GM12878 (cell line): Measurements from ENCODE around the gene LACTBL1. TPM values are rescaled to one million over a fixed set of nuclear protein-coding genes. Genes with fewer than 3 reads are reported as not detected.

Experiments
- ATAC-seq: fragments of 200-7000 bp; cut with Tn5 transposase; 3 replicates; pipeline ENCODE4 v1.9.1; 2020; ENCODE audit warnings: mild to moderate bottlenecking, moderate library complexity
- BruUV-seq: library from RNA; stranded (reverse); fragments of 400-500 nt; replicated peaks from 2 replicates; lab custom pipeline; 2021; lab: Mats Ljungman, UMichigan
- CTCF ChIA-PET: fragments of 300-600 bp; sonication (Branson Sonifier 250); formaldehyde crosslinking; extraction: SDS; loops from one replicate; lab custom pipeline; 2021; ENCODE audit warnings: inconsistent platforms; lab: Yijun Ruan, JAX
- POLR2A ChIA-PET: fragments of 350-600 bp; formaldehyde crosslinking; extraction: SDS; loops from one replicate; lab custom pipeline; 2021; ENCODE audit warnings: inconsistent platforms; lab: Charles Lee
- RAD21 ChIA-PET: fragments of 300-600 bp; sonication (Branson Sonifier 250); formaldehyde crosslinking; loops from one replicate; lab custom pipeline; 2023; ENCODE audit warnings: antibody characterized with exemption; ENCODE audit not compliant: unreplicated experiment; lab: Charles Lee
- SMC1A ChIA-PET: fragments of 300-600 bp; sonication (Branson Sonifier 250); formaldehyde crosslinking; loops from one replicate; lab custom pipeline; 2023; ENCODE audit not compliant: unreplicated experiment, uncharacterized antibody; lab: Charles Lee
- DNase-seq: peaks from one replicate; pipeline ENCODE4 v3.0.0-alpha.2; 2011; ENCODE audit warnings: low read depth, low spot score
- FAIRE-seq: peaks from 3 replicates; lab custom pipeline; 2011; peaks lifted over from hg19 to GRCh38; lab: Jason Lieb, UNC
- H2AFZ ChIP-seq: 2 replicates; pipeline ENCODE4 v1.6.0; 2011; ENCODE audit warnings: low read depth, low read length, control low read depth; ENCODE audit not compliant: control insufficient read depth
- H3K27ac ChIP-seq: 2 replicates; pipeline ENCODE4 v1.5.1; 2011; ENCODE audit warnings: control low read depth; ENCODE audit not compliant: control insufficient read depth, insufficient read depth
- H3K27me3 ChIP-seq, 2 experiments: replicated peaks in 1 of 2; 2 replicates each; pipeline versions ENCODE4 v1.6.0 to v1.6.1; 2011; ENCODE audit warnings: low read length in 1 of 2; ENCODE audit not compliant: control insufficient read depth in 2 of 2, insufficient read depth in 2 of 2
- H3K36me3 ChIP-seq, 2 experiments: 2 replicates each; pipeline ENCODE4 v1.5.1; 2011; ENCODE audit warnings: low read length in 1 of 2; ENCODE audit not compliant: control insufficient read depth in 2 of 2, insufficient read depth in 2 of 2
- H3K4me1 ChIP-seq: 2 replicates; pipeline ENCODE4 v1.6.1; 2011; ENCODE audit warnings: mild to moderate bottlenecking, low read length, moderate library complexity, mixed read lengths; ENCODE audit not compliant: control insufficient read depth, insufficient read depth
- H3K4me2 ChIP-seq: 2 replicates; pipeline ENCODE4 v1.6.0; 2011; ENCODE audit warnings: control low read depth; ENCODE audit not compliant: control insufficient read depth, insufficient read depth
- H3K4me3 ChIP-seq: fragments of 200-600 bp; sonication (generic); 2 replicates; pipeline ENCODE4 v1.5.1; 2016
- H3K79me2 ChIP-seq: 2 replicates; pipeline ENCODE4 v1.6.0; 2011; ENCODE audit warnings: low read length; ENCODE audit not compliant: control insufficient read depth, insufficient read depth
- H3K9ac ChIP-seq: 2 replicates; pipeline ENCODE4 v1.8.0; 2011; ENCODE audit warnings: low read length, control low read depth, mixed read lengths; ENCODE audit not compliant: control insufficient read depth, insufficient read depth
- H3K9me3 ChIP-seq: replicated peaks from 3 replicates; pipeline ENCODE4 v1.5.1; 2011; ENCODE audit warnings: mild to moderate bottlenecking, low read length; ENCODE audit not compliant: control insufficient read depth, insufficient read depth
- H4K20me1 ChIP-seq: 2 replicates; pipeline ENCODE4 v1.6.0; 2011; ENCODE audit not compliant: control insufficient read depth, insufficient read depth
- EZH2 ChIP-seq: IDR thresholded peaks from 2 replicates; pipeline ENCODE4 v1.6.1; 2012; ENCODE audit warnings: low read depth, mild to moderate bottlenecking, control low read depth, inconsistent platforms, low read length, borderline replicate concordance; ENCODE audit not compliant: control insufficient read depth
- JUND ChIP-seq: IDR thresholded peaks from 2 replicates; pipeline ENCODE4 v1.6.1; 2012; ENCODE audit warnings: low read depth, mild to moderate bottlenecking, low read length, improper control_type of control experiment, moderate library complexity
- KAT2A ChIP-seq: conservative IDR thresholded peaks from 2 replicates; pipeline ENCODE4 v1.6.1; 2011; ENCODE audit warnings: low read depth, low read length; ENCODE audit not compliant: control insufficient read depth
- MEF2A ChIP-seq: IDR thresholded peaks from 2 replicates; pipeline ENCODE4 v1.6.1; 2011; ENCODE audit warnings: low read depth, mild to moderate bottlenecking, low read length, moderate library complexity; ENCODE audit not compliant: insufficient read depth
- MXI1 ChIP-seq: fragments of 150-350 bp; IDR thresholded peaks from 2 replicates; pipeline ENCODE4 v1.6.1; 2011; ENCODE audit warnings: low read depth, mild to moderate bottlenecking, inconsistent platforms, low read length, improper control_type of control experiment
- NBN ChIP-seq: fragments of 450-650 bp; IDR thresholded peaks from 2 replicates; pipeline ENCODE4 v1.6.1; 2016
- NR2C2 ChIP-seq: IDR thresholded peaks from 2 replicates; pipeline ENCODE4 v1.6.1; 2011; ENCODE audit warnings: borderline replicate concordance, low read depth; ENCODE audit not compliant: control insufficient read depth, insufficient read length
- NRF1 ChIP-seq: conservative IDR thresholded peaks from 2 replicates; pipeline ENCODE4 v1.6.1; 2011; ENCODE audit warnings: mild to moderate bottlenecking, low read depth, low read length, improper control_type of control experiment
- PAX8 ChIP-seq: fragments of 450-650 bp; IDR thresholded peaks from 2 replicates; pipeline ENCODE4 v1.6.1; 2017; ENCODE audit warnings: mild to moderate bottlenecking, moderate library complexity
- PML ChIP-seq: IDR thresholded peaks from 2 replicates; pipeline ENCODE4 v1.6.1; 2012; ENCODE audit warnings: low read length, inconsistent platforms
- POLR2A ChIP-seq: IDR thresholded peaks from 2 replicates; pipeline ENCODE4 v1.6.1; 2011; ENCODE audit warnings: low read depth, mild to moderate bottlenecking, low read length
- STAT1 ChIP-seq: fragments of 450-650 bp; conservative IDR thresholded peaks from 2 replicates; pipeline ENCODE4 v1.6.1; 2014; ENCODE audit warnings: antibody characterized with exemption, mild to moderate bottlenecking
- SUZ12 ChIP-seq: fragments of 200-600 bp; sonication (generic); IDR thresholded peaks from one replicate; pipeline ENCODE4 v1.6.1; 2018; ENCODE audit warnings: antibody characterized with exemption, mild to moderate bottlenecking; ENCODE audit not compliant: unreplicated experiment
- ZNF217 ChIP-seq: fragments of 450-650 bp; IDR thresholded peaks from 2 replicates; pipeline ENCODE4 v1.6.1; 2017; ENCODE audit warnings: antibody characterized with exemption, mild to moderate bottlenecking
- WGBS: methylation state at CpG from one replicate; pipeline ENCODE4 v1.1.6; 2016; ENCODE audit warnings: low lambda C conversion rate; ENCODE audit not compliant: insufficient replicate concordance, insufficient coverage; ENCODE audit errors: missing lambda C conversion rate; 5-methylcytosine and 5-hydroxymethylcytosine counted together
- in situ Hi-C: fragments of 300-500 bp; cut with MboI; formaldehyde crosslinking; loops from 9 replicates; pipeline ENCODE4 v1.14.3; 2018; ENCODE audit warnings: mixed read lengths
- intact Hi-C: fragments of 100-400 bp; cut with micrococcal nuclease; formaldehyde crosslinking; loops from one replicate; pipeline ENCODE4 v1.14.2; 2022; ENCODE audit not compliant: unreplicated experiment
- polyA plus RNA-seq, 11 experiments: library from polyadenylated mRNA; depleted of rRNA in 4 of 11; unstranded in 6 of 11; stranded (reverse) in 5 of 11; fragments of >200 nt; fragmentation: Nextera tagmentation in 4 of 11; fragmentation: Illumina TruSeq in 1 of 11; extraction: Ambion mirVana in 4 of 11; extraction: Trizol in 1 of 11; gene quantifications; 1 replicate in 1 of 11; 2 replicates in 10 of 11; pipeline versions ENCODE4 v1.2.1 to v1.2.3, GENCODE V29; 2011 to 2016; ENCODE audit warnings: inconsistent platforms in 2 of 11, missing spikeins in 2 of 11, low read depth in 1 of 11
- total RNA-seq, 4 experiments: library from RNA; depleted of rRNA in 3 of 4; stranded (reverse); fragments of >200 nt in 3 of 4; fragmentation: Illumina TruSeq in 1 of 4; extraction: Trizol in 1 of 4; gene quantifications; 2 replicates each; pipeline versions ENCODE4 v1.2.1 to v1.2.3, GENCODE V29; 2013 to 2021
- TF ChIP-seq, protein P1 (sequence below): IDR thresholded peaks from 2 replicates; pipeline ENCODE4 v1.6.1; 2012; ENCODE audit warnings: low read depth, low read length, improper control_type of control experiment
- TF ChIP-seq, protein P2 (sequence below): fragments of 450-650 bp; IDR thresholded peaks from 2 replicates; pipeline ENCODE4 v1.6.1; 2014; ENCODE audit warnings: mild to moderate bottlenecking

Gene LACTBL1
- total and polyA plus RNA-seq, 10 of the 15 experiments (the other 5 are each of a cell fraction or from before 2014, with no cell fraction given): 0.08 TPM; not detected in 9

DNA sequence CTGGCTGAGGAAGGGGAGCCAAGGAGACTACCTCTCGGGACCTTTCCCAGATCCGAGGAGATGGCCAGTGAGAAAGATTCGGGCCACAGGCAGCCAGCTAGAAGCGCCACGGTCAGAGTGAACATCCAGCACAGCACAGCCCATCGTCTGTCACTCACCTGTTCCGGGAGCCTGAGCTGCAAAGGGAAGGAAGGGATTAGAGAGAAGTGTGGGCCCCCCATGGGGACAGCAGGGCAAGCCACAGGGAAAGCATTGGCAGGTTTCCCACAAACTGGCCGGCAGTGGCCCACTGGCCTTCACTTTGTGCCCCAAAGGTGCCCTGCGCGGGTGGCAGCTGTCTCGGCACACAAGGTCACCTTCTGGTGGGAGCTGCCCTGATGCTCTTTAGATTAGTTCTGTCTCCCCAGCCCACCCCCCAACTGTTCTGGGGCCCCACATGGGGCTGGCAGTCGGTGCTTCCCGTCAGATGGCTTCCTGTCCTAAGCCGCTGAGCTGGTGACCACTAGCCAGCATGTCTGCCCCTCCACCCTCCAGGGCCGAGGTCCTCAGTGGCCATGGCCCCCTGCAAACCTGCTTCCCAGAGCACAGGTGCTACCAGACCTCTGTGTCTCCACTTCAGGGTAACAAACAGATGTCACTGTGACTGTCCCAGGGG is 56.7 kb downstream of the LACTBL1 start:
- Histone ChIP-seq H3K9me3 (no peaks in the 10 kb centered on the region), H3K4me1 (no peaks in the 10 kb centered on the region), H3K79me2 (no peaks in the 10 kb centered on the region), H4K20me1 (no peaks in the 10 kb centered on the region), H3K27ac (no peak overlapping the region), H3K36me3 (no peaks in the 10 kb centered on the region), H3K4me2 (no peak overlapping the region), H3K27me3 (no peaks in the 10 kb centered on the region; a peak in 1 of 4 replicates), H3K4me3 (no peak overlapping the region), H2AFZ (no peak overlapping the region), H3K9ac (no peak overlapping the region)
- DNase-seq (no peak), ATAC-seq (no peak), FAIRE-seq (no peak)
- ChIA-PET RAD21 (no interaction called here), POLR2A (no interaction called here), CTCF (interaction anchor here (0.7 kb wide), 1 partner anchor 211 kb away, joined by 3 read pairs; no protein-coding TSS in a partner anchor), SMC1A (no interaction called here)
- BruUV-seq: no TSS peak
- intact Hi-C loops (no loop called here), in situ Hi-C loops (no loop called here)
- TF ChIP-seq NR2C2: no peak
- TF ChIP-seq NRF1: no peak
- TF ChIP-seq NBN: no peak
- no peak for TF ChIP-seq EZH2
- TF ChIP-seq PML: no peak
- TF ChIP-seq SUZ12: no peak
- 42% methylated on average over 15 of the region's 15 CpGs for WGBS

DNA sequence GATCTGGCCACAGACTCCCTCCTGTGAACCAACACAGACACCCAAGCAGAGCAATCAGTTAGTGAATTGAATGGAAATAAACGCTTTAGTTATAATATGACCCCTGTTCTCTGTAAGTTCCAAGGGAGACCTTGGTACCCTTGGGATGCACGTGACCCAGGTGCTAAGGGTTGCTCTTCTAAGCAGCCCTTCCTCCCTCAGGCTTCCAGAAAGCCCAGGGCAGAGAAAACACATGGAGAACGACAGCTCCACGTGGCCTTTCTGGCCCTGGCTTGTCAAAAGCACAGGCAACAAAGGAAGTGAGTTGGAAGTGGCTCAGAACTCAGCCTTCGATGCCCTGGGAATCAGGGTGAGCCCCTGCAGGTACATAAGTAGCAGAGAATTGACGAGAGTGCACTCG is 57.4 kb downstream of the LACTBL1 start:
- 8% methylated on average over 7 of the region's 7 CpGs for WGBS
- no peaks in the 10 kb centered on the region for H3K9me3 ChIP-seq
- H3K4me1 ChIP-seq: no peaks in the 10 kb centered on the region
- H3K27ac ChIP-seq: no peak overlapping the region
- DNase-seq (no peak), ATAC-seq (no peak), FAIRE-seq (no peak)
- no peaks in the 10 kb centered on the region for H3K36me3 ChIP-seq
- no peak overlapping the region for H3K4me2 ChIP-seq
- RAD21 ChIA-PET: no interaction called here
- H3K4me3 ChIP-seq: no peak overlapping the region
- H4K20me1 ChIP-seq: no peaks in the 10 kb centered on the region
- H3K79me2 ChIP-seq: no peaks in the 10 kb centered on the region
- SMC1A ChIA-PET: no interaction called here
- H3K9ac ChIP-seq: no peak overlapping the region
- no peaks in the 10 kb centered on the region; a peak in 1 of 4 replicates for H3K27me3 ChIP-seq
- H2AFZ ChIP-seq: no peak overlapping the region
- intact Hi-C loops: no loop called here
- POLR2A ChIA-PET: no interaction called here
- BruUV-seq: no TSS peak
- CTCF ChIA-PET: interaction anchor here (0.7 kb wide), 1 partner anchor 211 kb away, joined by 3 read pairs; no protein-coding TSS in a partner anchor
- in situ Hi-C loops: no loop called here
- TF ChIP-seq ZNF217 (no peak), MEF2A (no peak), POLR2A (no peak), PAX8 (no peak), JUND (no peak), KAT2A (no peak), MXI1 (no peak), STAT1 (no peak)
- TF ChIP-seq, protein P1, sequence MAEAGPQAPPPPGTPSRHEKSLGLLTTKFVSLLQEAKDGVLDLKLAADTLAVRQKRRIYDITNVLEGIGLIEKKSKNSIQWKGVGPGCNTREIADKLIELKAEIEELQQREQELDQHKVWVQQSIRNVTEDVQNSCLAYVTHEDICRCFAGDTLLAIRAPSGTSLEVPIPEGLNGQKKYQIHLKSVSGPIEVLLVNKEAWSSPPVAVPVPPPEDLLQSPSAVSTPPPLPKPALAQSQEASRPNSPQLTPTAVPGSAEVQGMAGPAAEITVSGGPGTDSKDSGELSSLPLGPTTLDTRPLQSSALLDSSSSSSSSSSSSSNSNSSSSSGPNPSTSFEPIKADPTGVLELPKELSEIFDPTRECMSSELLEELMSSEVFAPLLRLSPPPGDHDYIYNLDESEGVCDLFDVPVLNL: no peak
- TF ChIP-seq, protein P2, sequence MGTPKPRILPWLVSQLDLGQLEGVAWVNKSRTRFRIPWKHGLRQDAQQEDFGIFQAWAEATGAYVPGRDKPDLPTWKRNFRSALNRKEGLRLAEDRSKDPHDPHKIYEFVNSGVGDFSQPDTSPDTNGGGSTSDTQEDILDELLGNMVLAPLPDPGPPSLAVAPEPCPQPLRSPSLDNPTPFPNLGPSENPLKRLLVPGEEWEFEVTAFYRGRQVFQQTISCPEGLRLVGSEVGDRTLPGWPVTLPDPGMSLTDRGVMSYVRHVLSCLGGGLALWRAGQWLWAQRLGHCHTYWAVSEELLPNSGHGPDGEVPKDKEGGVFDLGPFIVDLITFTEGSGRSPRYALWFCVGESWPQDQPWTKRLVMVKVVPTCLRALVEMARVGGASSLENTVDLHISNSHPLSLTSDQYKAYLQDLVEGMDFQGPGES: no peak
